GM12865 (cell line): Measurements from ENCODE around the gene DPP10.

Experiments
- DNase-seq: peaks from one replicate; pipeline ENCODE4 v3.0.0; 2010; ENCODE audit warnings: low read depth
- H3K4me3 ChIP-seq: 2 replicates; pipeline ENCODE4 v1.5.1; 2011; ENCODE audit warnings: mild to moderate bottlenecking, low read depth, low read length, control low read depth
- TF ChIP-seq, protein P1 (sequence below): IDR thresholded peaks from 2 replicates; pipeline ENCODE4 v1.5.1; 2011; ENCODE audit warnings: low read length, control low read depth, low read depth, inconsistent platforms; ENCODE audit not compliant: insufficient read depth; ENCODE audit errors: missing control alignments

The DPP10 gene

DNA sequence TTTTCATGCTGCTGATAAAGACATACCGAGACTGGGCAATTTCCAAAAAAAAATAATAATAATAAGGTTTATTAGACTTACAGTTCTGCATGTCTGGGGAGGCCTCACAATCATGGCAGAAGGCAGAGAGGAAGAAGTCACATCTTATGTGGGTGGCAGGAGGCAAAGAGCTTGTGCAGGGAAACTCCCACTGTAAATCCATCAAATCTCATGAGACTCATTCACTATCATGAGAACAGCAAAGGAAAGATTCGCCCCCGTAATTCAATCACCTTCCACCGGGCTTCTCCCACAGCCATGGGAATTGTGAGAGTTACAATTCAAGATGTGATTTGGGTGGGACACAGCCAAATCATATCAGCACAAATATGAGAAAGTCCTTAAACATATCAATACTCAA lies 1314.8 kb downstream of the DPP10 start:
- TF ChIP-seq, protein P1, sequence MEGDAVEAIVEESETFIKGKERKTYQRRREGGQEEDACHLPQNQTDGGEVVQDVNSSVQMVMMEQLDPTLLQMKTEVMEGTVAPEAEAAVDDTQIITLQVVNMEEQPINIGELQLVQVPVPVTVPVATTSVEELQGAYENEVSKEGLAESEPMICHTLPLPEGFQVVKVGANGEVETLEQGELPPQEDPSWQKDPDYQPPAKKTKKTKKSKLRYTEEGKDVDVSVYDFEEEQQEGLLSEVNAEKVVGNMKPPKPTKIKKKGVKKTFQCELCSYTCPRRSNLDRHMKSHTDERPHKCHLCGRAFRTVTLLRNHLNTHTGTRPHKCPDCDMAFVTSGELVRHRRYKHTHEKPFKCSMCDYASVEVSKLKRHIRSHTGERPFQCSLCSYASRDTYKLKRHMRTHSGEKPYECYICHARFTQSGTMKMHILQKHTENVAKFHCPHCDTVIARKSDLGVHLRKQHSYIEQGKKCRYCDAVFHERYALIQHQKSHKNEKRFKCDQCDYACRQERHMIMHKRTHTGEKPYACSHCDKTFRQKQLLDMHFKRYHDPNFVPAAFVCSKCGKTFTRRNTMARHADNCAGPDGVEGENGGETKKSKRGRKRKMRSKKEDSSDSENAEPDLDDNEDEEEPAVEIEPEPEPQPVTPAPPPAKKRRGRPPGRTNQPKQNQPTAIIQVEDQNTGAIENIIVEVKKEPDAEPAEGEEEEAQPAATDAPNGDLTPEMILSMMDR, result no peak
- no peak overlapping the region for H3K4me3 ChIP-seq
- no peak for DNase-seq

DNA sequence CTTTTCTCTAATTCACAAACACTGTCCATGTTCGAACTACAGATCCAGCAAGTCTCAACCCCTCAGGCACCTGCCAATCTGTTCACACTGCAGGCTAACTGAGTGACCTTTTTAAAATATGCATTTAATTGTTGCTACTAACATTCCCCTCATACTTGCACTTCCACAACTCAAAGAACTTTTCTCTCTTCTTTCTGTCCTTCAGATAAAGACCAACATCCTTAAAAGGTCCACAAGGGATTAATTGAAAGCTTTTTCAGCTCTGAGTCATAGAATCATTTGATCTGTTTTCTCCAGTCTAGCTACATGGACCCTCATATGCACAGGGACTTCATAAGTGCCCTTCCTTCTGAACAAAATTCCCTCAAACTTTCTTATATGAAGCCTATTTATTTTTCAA lies 1321.2 kb downstream of the DPP10 start:
- TF ChIP-seq, protein P1, result no peak
- H3K4me3 ChIP-seq, result no peak overlapping the region
- no peak for DNase-seq

DNA sequence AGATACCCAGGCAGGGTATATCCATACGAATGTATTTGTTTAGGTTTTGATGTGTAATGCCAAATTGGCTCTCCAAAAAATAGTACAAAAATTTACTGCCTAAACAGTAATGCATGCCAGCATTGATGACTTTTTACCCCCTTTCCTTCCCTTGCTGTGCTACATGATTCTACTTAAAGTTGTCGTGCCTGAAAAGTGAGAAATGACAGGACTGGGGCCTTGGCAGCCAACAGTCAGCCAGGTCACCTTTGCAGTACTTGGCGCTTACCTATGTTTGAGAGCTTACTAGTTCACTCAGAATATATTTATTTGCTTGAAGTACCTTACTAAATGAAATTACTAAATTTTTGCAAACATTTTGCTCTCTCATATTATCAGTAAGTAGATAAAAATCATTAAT lies 1329.1 kb downstream of the DPP10 start:
- TF ChIP-seq, protein P1, result no peak
- no peak for DNase-seq
- H3K4me3 ChIP-seq, result no peak overlapping the region

DNA sequence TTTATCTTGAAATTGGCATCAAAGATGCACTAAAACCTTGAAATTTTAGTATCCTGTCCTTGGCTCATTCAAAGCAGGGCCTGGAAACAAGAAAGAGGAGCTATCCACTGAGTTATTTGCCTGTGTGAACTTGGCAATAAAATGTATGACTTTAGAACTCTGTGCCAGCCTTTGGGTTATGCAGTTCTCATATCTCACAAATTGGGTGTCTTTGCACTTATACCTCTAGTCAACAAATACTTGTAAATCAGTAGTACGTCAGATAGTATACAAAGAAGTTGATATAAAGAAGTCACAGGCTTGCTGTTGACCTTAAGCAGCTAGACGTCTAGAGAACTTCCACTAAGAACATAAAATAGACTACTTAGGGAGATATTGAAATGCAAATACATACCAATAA lies 1331.9 kb downstream of the DPP10 start:
- no peak overlapping the region for H3K4me3 ChIP-seq
- TF ChIP-seq, protein P1, result no peak
- DNase-seq, result no peak

DNA sequence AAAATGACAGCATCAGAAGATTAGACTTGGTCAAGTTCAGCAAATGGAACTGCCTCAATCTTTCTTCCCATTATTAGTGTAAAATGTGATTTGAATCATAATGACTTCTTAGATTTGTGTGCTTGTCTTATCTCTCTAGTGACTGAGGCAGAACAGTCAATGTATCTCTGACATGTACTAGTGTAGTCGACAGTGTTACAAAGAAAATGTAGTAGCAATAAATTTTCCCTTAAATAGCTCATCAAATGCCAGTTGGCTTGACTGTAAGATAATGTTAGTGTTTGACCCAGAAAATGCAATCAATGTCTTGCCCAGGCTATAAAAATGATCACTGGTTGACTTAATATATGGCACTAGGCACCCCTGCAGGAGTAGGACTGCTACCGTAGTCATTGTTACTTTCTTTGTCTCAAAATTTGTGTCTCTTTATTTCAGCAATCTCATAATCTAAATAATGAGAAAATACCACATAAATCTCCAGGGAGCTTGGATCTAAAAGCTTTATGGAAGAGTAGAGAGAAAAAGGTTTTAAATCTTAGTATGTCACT lies 1336.7 kb downstream of the DPP10 start:
- TF ChIP-seq, protein P1, result no peak
- no peak for DNase-seq
- no peak overlapping the region for H3K4me3 ChIP-seq

DNA sequence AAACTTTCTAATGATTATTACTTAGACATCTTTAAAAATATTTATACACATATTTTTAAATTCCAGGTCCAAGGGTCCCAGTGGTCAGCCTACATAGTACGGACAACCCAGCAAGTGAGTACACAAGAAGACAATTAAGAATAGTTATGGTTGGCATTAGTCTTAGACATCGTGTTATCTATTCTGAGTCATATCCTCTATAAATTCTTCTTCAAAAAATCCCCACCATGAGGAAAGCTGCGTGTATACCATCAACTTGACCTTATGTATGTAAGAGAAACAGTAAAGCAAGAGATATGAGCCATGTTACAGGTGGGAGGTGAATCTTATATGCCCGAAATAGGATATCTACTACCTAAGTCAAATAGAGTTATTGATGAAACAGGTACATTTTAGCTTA lies 1339.8 kb downstream of the DPP10 start:
- no peak overlapping the region for H3K4me3 ChIP-seq
- TF ChIP-seq, protein P1, result no peak
- DNase-seq, result no peak

DNA sequence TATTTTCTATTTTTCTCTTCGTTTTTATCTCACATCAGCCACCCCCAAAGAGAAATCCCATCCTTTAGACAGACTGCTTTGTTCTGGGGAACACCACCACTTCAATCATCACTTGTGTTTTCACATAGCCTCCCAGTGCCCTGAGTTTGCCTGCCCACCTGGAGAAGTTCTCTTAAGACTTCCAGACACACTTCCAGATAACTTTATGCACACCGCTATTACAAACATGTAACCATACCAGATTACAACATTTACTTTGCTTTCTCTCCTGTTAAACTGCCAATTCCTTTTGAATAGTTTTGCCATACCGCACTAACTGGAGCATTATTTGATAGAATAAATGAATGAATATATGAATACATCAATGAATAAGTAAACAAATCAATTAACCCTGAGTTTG lies 1353.6 kb downstream of the DPP10 start:
- TF ChIP-seq, protein P1, result no peak
- DNase-seq, result no peak
- no peak overlapping the region for H3K4me3 ChIP-seq
